ENCODE results near the gene C2orf42.

Gene C2orf42

DNA sequence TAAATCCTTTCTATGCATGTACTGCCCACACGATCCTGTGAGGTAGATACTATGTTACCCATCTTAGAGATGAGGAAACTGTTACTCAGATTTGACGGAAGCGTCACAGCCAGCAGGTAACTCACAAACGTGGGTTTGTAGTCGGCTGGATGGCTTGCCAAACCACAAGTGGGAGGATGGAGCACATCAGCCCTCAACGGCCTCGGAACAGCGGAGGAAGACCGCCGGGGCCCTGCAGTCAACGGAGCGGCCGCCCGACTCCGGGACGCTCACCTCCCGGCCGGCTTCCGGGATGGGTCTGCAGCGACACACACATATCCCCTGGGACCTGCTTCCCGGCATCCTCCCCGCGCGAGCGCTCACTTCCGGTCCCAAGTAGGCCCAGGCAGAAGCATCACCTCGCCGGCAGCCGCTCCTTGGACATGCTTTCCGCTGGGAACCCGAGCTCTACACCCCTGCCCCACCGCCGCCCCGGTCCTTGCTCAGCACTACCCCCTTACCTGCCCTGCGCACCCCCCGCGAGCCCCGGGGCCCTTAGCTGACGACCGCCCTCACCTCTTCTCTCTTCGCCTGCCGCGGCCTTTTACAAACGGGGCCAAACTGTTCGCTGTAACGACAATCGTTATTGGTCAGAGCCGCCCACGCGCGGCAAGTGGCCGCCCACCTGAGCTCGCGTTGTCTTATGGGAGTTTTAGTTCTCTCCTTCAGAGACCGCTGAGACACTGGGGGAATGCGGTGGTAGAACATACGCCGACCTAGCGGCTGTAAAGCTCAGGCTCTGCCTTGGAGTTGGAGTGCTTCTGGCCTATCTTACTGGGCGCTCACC is at the start of gene C2orf42:
Gene C2orf42, minus strand, starts transcription at position 602 of the 826 bp plus-strand sequence. CDS start 9,034 bp downstream, outside the sequence.
- H3K4me1 ChIP-seq (ENCODE audit: insufficient read depth, low read length, poor library complexity, severe bottlenecking), result peaks cover 7% of the 10 kb centered on the region
- H4K20me1 ChIP-seq (ENCODE audit: insufficient read depth, low read length, poor library complexity, severe bottlenecking), result no peaks in the 10 kb centered on the region
- TF ChIP-seq, protein P1, sequence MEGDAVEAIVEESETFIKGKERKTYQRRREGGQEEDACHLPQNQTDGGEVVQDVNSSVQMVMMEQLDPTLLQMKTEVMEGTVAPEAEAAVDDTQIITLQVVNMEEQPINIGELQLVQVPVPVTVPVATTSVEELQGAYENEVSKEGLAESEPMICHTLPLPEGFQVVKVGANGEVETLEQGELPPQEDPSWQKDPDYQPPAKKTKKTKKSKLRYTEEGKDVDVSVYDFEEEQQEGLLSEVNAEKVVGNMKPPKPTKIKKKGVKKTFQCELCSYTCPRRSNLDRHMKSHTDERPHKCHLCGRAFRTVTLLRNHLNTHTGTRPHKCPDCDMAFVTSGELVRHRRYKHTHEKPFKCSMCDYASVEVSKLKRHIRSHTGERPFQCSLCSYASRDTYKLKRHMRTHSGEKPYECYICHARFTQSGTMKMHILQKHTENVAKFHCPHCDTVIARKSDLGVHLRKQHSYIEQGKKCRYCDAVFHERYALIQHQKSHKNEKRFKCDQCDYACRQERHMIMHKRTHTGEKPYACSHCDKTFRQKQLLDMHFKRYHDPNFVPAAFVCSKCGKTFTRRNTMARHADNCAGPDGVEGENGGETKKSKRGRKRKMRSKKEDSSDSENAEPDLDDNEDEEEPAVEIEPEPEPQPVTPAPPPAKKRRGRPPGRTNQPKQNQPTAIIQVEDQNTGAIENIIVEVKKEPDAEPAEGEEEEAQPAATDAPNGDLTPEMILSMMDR (conservative IDR thresholded peaks at IDR 0.05; ENCODE audit: low read length), result peak; percentile 23; the same call in 1 of the 2 replicates
- no peak for TF ChIP-seq EZH2phosphoT487 (IDR thresholded peaks at IDR 0.05; ENCODE audit: borderline replicate concordance)
- H3K4me3 ChIP-seq (ENCODE audit: low read length, poor library complexity, severe bottlenecking), result peak within 1 kb of the TSS; percentile 82
- H3K79me2 ChIP-seq (ENCODE audit: insufficient read depth, low read length), result peaks cover 7% of the 10 kb centered on the region; the same call in 1 of the 2 replicates
- peak within 1 kb of the TSS; percentile 74 for H3K9ac ChIP-seq (ENCODE audit: low read depth, low read length, poor library complexity, severe bottlenecking)
- peak within 1 kb of the TSS; percentile 83 for H2AFZ ChIP-seq (ENCODE audit: low read length)
- peaks cover 4% of the 10 kb centered on the region; the same call in 1 of the 2 replicates for H3F3A ChIP-seq (ENCODE audit: low read depth)
- no peaks in the 10 kb centered on the region for H3K9me2 ChIP-seq (replicated peaks; ENCODE audit: low read depth, low read length)
- H3K27me3 ChIP-seq (ENCODE audit: insufficient read depth, low read length, poor library complexity, severe bottlenecking), result no peaks in the 10 kb centered on the region
- peak within 1 kb of the TSS; percentile 76 for H3K4me2 ChIP-seq (ENCODE audit: low read depth, low read length, poor library complexity, severe bottlenecking)
- no peaks in the 10 kb centered on the region for H3K9me3 ChIP-seq (ENCODE audit: insufficient read depth, low read depth, low read length)
- H3K36me3 ChIP-seq (ENCODE audit: insufficient read depth, low read length), result no peaks in the 10 kb centered on the region

DNA sequence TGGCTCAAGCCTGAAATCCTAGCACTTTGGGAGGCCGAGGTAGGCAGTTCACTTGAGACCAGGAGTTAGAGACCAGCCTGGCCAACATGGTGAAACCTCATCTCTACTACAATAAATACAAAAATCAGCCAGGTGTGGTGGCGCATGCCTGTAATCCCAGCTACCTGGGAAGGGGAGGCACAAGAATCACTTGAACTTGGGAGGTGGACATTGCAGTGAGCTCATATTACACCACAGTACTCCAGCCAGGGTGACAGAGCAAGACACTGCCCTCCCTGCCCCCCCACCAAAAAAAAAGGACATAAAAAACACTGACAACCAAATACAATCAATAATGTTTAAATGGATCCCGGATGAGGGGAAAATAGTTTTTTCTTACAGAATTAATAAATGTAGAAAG is 49.8 kb upstream of the C2orf42 start:
- TF ChIP-seq, protein P1 (conservative IDR thresholded peaks at IDR 0.05; ENCODE audit: low read length), result no peak
- no peak for TF ChIP-seq EZH2phosphoT487 (IDR thresholded peaks at IDR 0.05; ENCODE audit: borderline replicate concordance)
- Histone ChIP-seq H3K4me2 (ENCODE audit: low read depth, low read length, poor library complexity, severe bottlenecking) (peak overlapping the region; percentile 78), H3K9me2 (replicated peaks; ENCODE audit: low read depth, low read length) (no peaks in the 10 kb centered on the region), H3K9ac (ENCODE audit: low read depth, low read length, poor library complexity, severe bottlenecking) (peak overlapping the region; percentile 48), H3K4me3 (ENCODE audit: low read length, poor library complexity, severe bottlenecking) (peak overlapping the region; percentile 90), H3K9me3 (ENCODE audit: insufficient read depth, low read depth, low read length) (no peaks in the 10 kb centered on the region), H3K79me2 (ENCODE audit: insufficient read depth, low read length) (peaks cover 100% of the 10 kb centered on the region), H2AFZ (ENCODE audit: low read length) (no peak overlapping the region), H4K20me1 (ENCODE audit: insufficient read depth, low read length, poor library complexity, severe bottlenecking) (peaks cover 95% of the 10 kb centered on the region), H3F3A (ENCODE audit: low read depth) (0 out of 2 replicates have a peak, but pooled peaks cover 4% of the 10 kb centered on the region), H3K27me3 (ENCODE audit: insufficient read depth, low read length, poor library complexity, severe bottlenecking) (no peaks in the 10 kb centered on the region), H3K36me3 (ENCODE audit: insufficient read depth, low read length) (peaks cover 29% of the 10 kb centered on the region), H3K4me1 (ENCODE audit: insufficient read depth, low read length, poor library complexity, severe bottlenecking) (peaks cover 53% of the 10 kb centered on the region)

DNA sequence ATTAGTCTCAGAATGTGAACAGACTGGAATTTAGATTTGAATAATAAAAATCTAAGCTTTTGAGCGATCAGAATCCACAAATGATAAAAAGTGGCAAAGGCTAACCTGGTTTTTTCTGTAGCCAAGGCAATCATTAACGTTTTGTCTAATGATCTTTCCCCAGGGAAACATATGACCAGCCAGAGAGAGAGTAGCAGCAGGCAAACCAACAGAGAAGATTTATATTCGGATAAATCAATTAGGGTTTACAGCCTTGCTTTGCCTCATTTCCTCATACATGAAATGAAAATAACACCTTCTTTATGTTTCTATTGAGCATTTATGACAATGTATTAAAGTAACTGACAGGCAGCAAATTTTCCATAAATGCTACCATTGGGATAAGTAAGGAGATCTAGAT is 43.1 kb upstream of the C2orf42 start:
- no peaks in the 10 kb centered on the region for H3K4me1 ChIP-seq (ENCODE audit: insufficient read depth, low read length, poor library complexity, severe bottlenecking)
- no peaks in the 10 kb centered on the region for H3F3A ChIP-seq (ENCODE audit: low read depth)
- H3K9me2 ChIP-seq (replicated peaks; ENCODE audit: low read depth, low read length), result no peaks in the 10 kb centered on the region
- H3K9ac ChIP-seq (ENCODE audit: low read depth, low read length, poor library complexity, severe bottlenecking), result no peak overlapping the region
- H4K20me1 ChIP-seq (ENCODE audit: insufficient read depth, low read length, poor library complexity, severe bottlenecking), result peaks cover 61% of the 10 kb centered on the region
- no peak overlapping the region for H2AFZ ChIP-seq (ENCODE audit: low read length)
- no peak overlapping the region for H3K4me2 ChIP-seq (ENCODE audit: low read depth, low read length, poor library complexity, severe bottlenecking)
- TF ChIP-seq, protein P1 (conservative IDR thresholded peaks at IDR 0.05; ENCODE audit: low read length), result no peak
- TF ChIP-seq EZH2phosphoT487 (IDR thresholded peaks at IDR 0.05; ENCODE audit: borderline replicate concordance), result no peak
- H3K9me3 ChIP-seq (ENCODE audit: insufficient read depth, low read depth, low read length), result no peaks in the 10 kb centered on the region
- peaks cover 55% of the 10 kb centered on the region for H3K79me2 ChIP-seq (ENCODE audit: insufficient read depth, low read length)
- H3K27me3 ChIP-seq (ENCODE audit: insufficient read depth, low read length, poor library complexity, severe bottlenecking), result no peaks in the 10 kb centered on the region
- H3K4me3 ChIP-seq (ENCODE audit: low read length, poor library complexity, severe bottlenecking), result no peak overlapping the region
- peaks cover 75% of the 10 kb centered on the region for H3K36me3 ChIP-seq (ENCODE audit: insufficient read depth, low read length)

All from Loucy (cell line).